A673 (cell line): Measurements from ENCODE around the gene ANKRD2. TPM values are rescaled to one million over a fixed set of nuclear protein-coding genes. Genes with fewer than 3 reads are reported as not detected.
"Not testable (repeated sequence)": the region's sequence is repeated elsewhere in the genome, so short reads cannot be mapped to it uniquely, and the experiment has no call there.

ENCODE experiments used
- BruUV-seq: library from RNA; stranded (reverse); fragments of 400-500 nt; replicated peaks from 2 replicates; lab custom pipeline; 2021; lab: Mats Ljungman, UMichigan
- CTCF ChIA-PET: fragments of 300-600 bp; sonication (Branson Sonifier 250); formaldehyde crosslinking; loops from one replicate; lab custom pipeline; 2022; ENCODE audit warnings: antibody characterized with exemption; lab: Charles Lee
- POLR2A ChIA-PET: fragments of 300-600 bp; sonication (Branson Sonifier 250); formaldehyde crosslinking; loops from one replicate; lab custom pipeline; 2022; ENCODE audit warnings: antibody characterized with exemption; ENCODE audit not compliant: low non-redundant PET; lab: Charles Lee
- DNase-seq: peaks from one replicate; pipeline ENCODE4 v3.0.0-alpha.2; 2015; ENCODE audit warnings: low spot score
- H3K27ac ChIP-seq: fragments of 200-600 bp; sonication (generic); 2 replicates; pipeline ENCODE4 v1.5.1; 2016; ENCODE audit warnings: mixed run types, low read depth, mild to moderate bottlenecking, mixed read lengths, antibody characterized with exemption, low read length; ENCODE audit not compliant: poor library complexity, severe bottlenecking
- H3K27me3 ChIP-seq: fragments of 200-600 bp; sonication (generic); replicated peaks from 2 replicates; pipeline ENCODE4 v1.6.1; 2017; ENCODE audit warnings: mixed run types, low read depth, mild to moderate bottlenecking, mixed read lengths, antibody characterized with exemption, low read length; ENCODE audit not compliant: insufficient read depth, poor library complexity
- H3K36me3 ChIP-seq: fragments of 200-600 bp; sonication (generic); 2 replicates; pipeline ENCODE4 v1.6.1; 2016; ENCODE audit warnings: mixed run types, mild to moderate bottlenecking, mixed read lengths, antibody characterized with exemption, low read length; ENCODE audit not compliant: insufficient read depth, poor library complexity, severe bottlenecking
- H3K4me1 ChIP-seq: fragments of 200-600 bp; sonication (generic); 2 replicates; pipeline ENCODE4 v1.6.1; 2017; ENCODE audit warnings: mixed run types, mild to moderate bottlenecking, mixed read lengths, antibody characterized with exemption, low read length; ENCODE audit not compliant: insufficient read depth, poor library complexity, severe bottlenecking
- H3K4me3 ChIP-seq: fragments of 200-600 bp; sonication (generic); 2 replicates; pipeline ENCODE4 v1.5.1; 2016; ENCODE audit warnings: low read depth, mixed run types, mild to moderate bottlenecking, mixed read lengths, low read length; ENCODE audit not compliant: poor library complexity, severe bottlenecking
- H3K9me3 ChIP-seq: fragments of 200-600 bp; sonication (generic); 2 replicates; pipeline ENCODE4 v1.6.1; 2016; ENCODE audit warnings: mixed run types, low read depth, mild to moderate bottlenecking, mixed read lengths, antibody characterized with exemption, low read length; ENCODE audit not compliant: poor library complexity, severe bottlenecking
- CTCF ChIP-seq: fragments of 300-800, 200-600 bp; sonication (generic); conservative IDR thresholded peaks from 2 replicates; pipeline ENCODE4 v1.5.1; 2017; ENCODE audit warnings: low read depth, mild to moderate bottlenecking, antibody characterized with exemption, low read length, moderate library complexity, mixed read lengths
- EZH2 ChIP-seq: fragments of 200-600 bp; sonication (generic); IDR thresholded peaks from 2 replicates; pipeline ENCODE4 v1.6.1; 2017; ENCODE audit warnings: borderline replicate concordance, low read depth, mild to moderate bottlenecking, mixed read lengths, antibody characterized with exemption, low read length; ENCODE audit not compliant: poor library complexity, severe bottlenecking
- intact Hi-C: fragments of 100-400 bp; cut with micrococcal nuclease; formaldehyde crosslinking; loops from one replicate; pipeline ENCODE4 v1.10.0; 2022; ENCODE audit not compliant: unreplicated experiment
- total RNA-seq: library from RNA; stranded (reverse); gene quantifications from 2 replicates; pipeline ENCODE4 v1.2.3, GENCODE V29; 2021

The ANKRD2 gene
- total RNA-seq, 1 experiment from 2014 or later, result not detected

GRCh38 chr10:97553575-97554031 is 19.0 kb upstream of the ANKRD2 start:
- POLR2A ChIA-PET, result no interaction called here
- H3K27ac ChIP-seq, result no peak overlapping the region
- intact Hi-C loops, result loop anchor here (1.0 kb wide), 2 partner anchors 90 to 146 kb away; no protein-coding TSS in a partner anchor

GRCh38 chr10:97554336-97554735 is 18.2 kb upstream of the ANKRD2 start:
- H3K27ac ChIP-seq, DNase-seq, H3K4me3 ChIP-seq, intact Hi-C loops, H3K27me3 ChIP-seq, H3K4me1 ChIP-seq, H3K9me3 ChIP-seq, H3K36me3 ChIP-seq, BruUV-seq: not testable (repeated sequence)
- ChIA-PET POLR2A (interaction anchor here (0.6 kb wide), 1 partner anchor 124 kb away, joined by 6 read pairs; no protein-coding TSS in a partner anchor), CTCF (interaction anchor here (0.6 to 1.2 kb wide), 3 partner anchors 14 to 93 kb away, joined by 3 to 6 read pairs (median 6); no protein-coding TSS in a partner anchor)

More at GRCh38 chr10:97553575-97554031, 19.0 kb upstream of the ANKRD2 start:
- TF ChIP-seq EZH2 (no peak), CTCF (peak; percentile 90)
- BruUV-seq, result no TSS peak
- no peaks in the 10 kb centered on the region for H3K36me3 ChIP-seq
- no peak overlapping the region for H3K4me3 ChIP-seq
- CTCF ChIA-PET, result interaction anchor here (0.6 to 1.2 kb wide), 6 partner anchors 19 to 147 kb away, joined by 3 to 5 read pairs (median 3); partner anchors contain the start of gene ANKRD2
- H3K27me3 ChIP-seq, result no peaks in the 10 kb centered on the region
- no peaks in the 10 kb centered on the region for H3K9me3 ChIP-seq
- DNase-seq, result peak; percentile 70
- no peaks in the 10 kb centered on the region for H3K4me1 ChIP-seq

GRCh38 chr10:97555541-97555940 is 17.0 kb upstream of the ANKRD2 start:
- H3K36me3 ChIP-seq, BruUV-seq, H3K27ac ChIP-seq, CTCF ChIA-PET, POLR2A ChIA-PET, H3K4me3 ChIP-seq, H3K27me3 ChIP-seq, DNase-seq, intact Hi-C loops, H3K4me1 ChIP-seq, H3K9me3 ChIP-seq: not testable (repeated sequence)

GRCh38 chr10:97560731-97561381 is 11.7 kb upstream of the ANKRD2 start:
- intact Hi-C loops, H3K4me3 ChIP-seq, DNase-seq, H3K27me3 ChIP-seq, BruUV-seq, H3K4me1 ChIP-seq, H3K27ac ChIP-seq, POLR2A ChIA-PET, CTCF ChIA-PET, H3K36me3 ChIP-seq, H3K9me3 ChIP-seq: not testable (repeated sequence)

GRCh38 chr10:97561386-97562077 is 11.0 kb upstream of the ANKRD2 start:
- DNase-seq, H3K4me1 ChIP-seq, H3K4me3 ChIP-seq, POLR2A ChIA-PET, H3K27me3 ChIP-seq, H3K9me3 ChIP-seq, CTCF ChIA-PET, H3K36me3 ChIP-seq, H3K27ac ChIP-seq, intact Hi-C loops, BruUV-seq: not testable (repeated sequence)

- POLR2A ChIA-PET, intact Hi-C loops, H3K27me3 ChIP-seq, DNase-seq, H3K36me3 ChIP-seq, H3K27ac ChIP-seq, H3K9me3 ChIP-seq, CTCF ChIA-PET, H3K4me3 ChIP-seq, H3K4me1 ChIP-seq, BruUV-seq: not testable (repeated sequence)
These were observed 10.2 kb upstream of the ANKRD2 start for GRCh38 chr10:97562329-97562728.
